ENCODE data around the gene HPCAL1. TPM values are rescaled to one million over a fixed set of nuclear protein-coding genes. Genes with fewer than 3 reads are reported as not detected.

Gene HPCAL1
- total RNA-seq, 1 experiment from 2014 or later, result 159 TPM

Other genes starting within 250 kb of the HPCAL1 start
- gene CYS1, start 222.5 kb upstream of the HPCAL1 start, total RNA-seq (2014; rRNA removed; shearing (Covaris generic); ENCODE audit: low replicate concordance), result 1.0 and 2.0 TPM in 2 replicates
- gene RRM2, start 180.2 kb upstream of the HPCAL1 start, total RNA-seq (2014; rRNA removed; shearing (Covaris generic); ENCODE audit: low replicate concordance), result 31.3 and 33.2 TPM in 2 replicates
- 471 and 646 TPM in 2 replicates for gene ODC1, start 145.4 kb downstream of the HPCAL1 start, total RNA-seq (2014; rRNA removed; shearing (Covaris generic); ENCODE audit: low replicate concordance)

Data from MG63 (cell line).